Measurements from ENCODE around the gene ZNF492.

Gene ZNF492

DNA sequence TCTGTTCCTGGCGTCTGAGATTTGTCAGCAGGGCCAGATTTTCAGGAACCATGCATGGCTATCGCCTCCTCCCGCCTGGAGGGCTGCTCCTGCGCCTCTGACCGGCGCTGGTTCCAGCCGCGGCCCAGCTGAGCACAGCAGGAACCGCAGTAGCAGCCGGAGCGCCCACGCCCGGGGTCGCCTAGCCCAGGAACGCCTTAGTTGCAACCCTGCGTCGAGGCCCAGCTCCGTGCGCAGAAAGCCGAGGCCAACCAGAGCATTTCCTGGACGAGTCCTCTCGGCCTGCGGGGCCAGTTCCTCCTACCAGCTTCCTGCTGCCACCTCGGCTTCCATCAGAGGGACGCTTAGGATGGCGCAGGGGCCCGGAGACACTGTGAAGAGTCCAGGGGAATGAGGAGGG, 74.9 kb downstream of the ZNF492 start:
- no peak overlapping the region for H3K4me3 ChIP-seq (IDR thresholded peaks at IDR 0.05; ENCODE audit: insufficient read depth, low read depth, low read length)
- TF ChIP-seq CTCF (conservative IDR thresholded peaks at IDR 0.05; ENCODE audit: low read depth, low read length) = no peak
- H3K9ac ChIP-seq = no peak overlapping the region
- no peaks in the 10 kb centered on the region for H3K27me3 ChIP-seq (ENCODE audit: insufficient read depth, low read depth)
- H3K79me2 ChIP-seq (ENCODE audit: insufficient read depth, low read depth) = no peaks in the 10 kb centered on the region
- H3K27ac ChIP-seq = no peak overlapping the region
- H3K4me2 ChIP-seq = no peak overlapping the region
- no peaks in the 10 kb centered on the region for H3K4me1 ChIP-seq (ENCODE audit: low read depth, poor library complexity, severe bottlenecking)
- no peak overlapping the region for H2AFZ ChIP-seq (ENCODE audit: low read depth)
- no peaks in the 10 kb centered on the region for H4K20me1 ChIP-seq (ENCODE audit: insufficient read depth)
- H3K36me3 ChIP-seq (ENCODE audit: insufficient read depth) = no peaks in the 10 kb centered on the region
